Measurements from ENCODE around the gene KIAA1671.

KIAA1671 gene

DNA sequence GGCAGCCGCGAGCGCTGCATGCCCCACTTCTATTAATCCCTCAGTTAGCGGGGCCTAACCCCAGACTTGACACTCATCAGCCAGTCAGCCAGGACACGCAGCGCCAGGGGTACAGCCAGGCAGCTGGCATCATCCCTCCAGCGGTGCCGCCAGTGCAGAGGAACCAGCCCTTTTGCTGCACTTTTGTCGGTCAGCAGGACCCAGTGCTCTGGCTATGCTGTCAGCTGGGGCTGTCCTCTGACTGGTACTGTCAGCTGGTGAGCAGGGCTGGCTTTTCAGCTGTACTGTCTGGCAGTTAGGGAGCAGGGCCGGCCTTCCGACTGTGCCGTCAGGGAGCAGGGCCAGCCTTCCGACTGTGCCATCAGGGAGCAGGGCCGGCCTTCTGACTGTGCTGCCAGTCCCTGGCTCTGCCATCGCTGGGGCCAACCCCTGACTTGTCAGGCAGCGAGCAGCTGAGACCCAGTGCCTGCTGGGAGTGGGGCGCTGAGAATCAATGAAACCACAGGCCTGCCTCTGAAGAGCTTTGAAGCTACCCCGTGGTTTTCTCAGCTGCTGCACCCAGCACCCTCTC lies 115.4 kb downstream of the KIAA1671 start:
- DNase-seq (ENCODE audit: low read depth, low spot score) = no peak

DNA sequence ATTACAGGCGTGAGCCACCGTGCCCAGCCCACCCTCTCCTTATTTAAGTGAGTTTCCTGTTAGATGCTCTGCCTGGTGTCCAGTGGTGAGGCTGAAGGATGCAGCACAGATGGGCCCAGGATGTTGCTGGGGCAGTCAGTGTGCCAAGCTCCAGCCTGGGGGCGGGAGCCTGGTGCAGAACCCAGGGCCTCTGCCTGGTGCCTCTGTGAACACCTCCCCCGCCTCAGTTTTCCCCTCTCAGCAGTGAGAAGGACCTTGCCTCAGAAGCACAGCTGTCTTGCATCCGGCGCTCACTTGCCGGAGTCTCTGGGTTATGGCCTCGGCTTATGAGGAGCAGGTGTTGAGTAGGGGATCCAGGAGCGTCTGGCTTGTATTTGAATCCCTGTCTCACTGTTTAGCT lies 116.2 kb downstream of the KIAA1671 start:
- DNase-seq (ENCODE audit: low read depth, low spot score) = no peak

DNA sequence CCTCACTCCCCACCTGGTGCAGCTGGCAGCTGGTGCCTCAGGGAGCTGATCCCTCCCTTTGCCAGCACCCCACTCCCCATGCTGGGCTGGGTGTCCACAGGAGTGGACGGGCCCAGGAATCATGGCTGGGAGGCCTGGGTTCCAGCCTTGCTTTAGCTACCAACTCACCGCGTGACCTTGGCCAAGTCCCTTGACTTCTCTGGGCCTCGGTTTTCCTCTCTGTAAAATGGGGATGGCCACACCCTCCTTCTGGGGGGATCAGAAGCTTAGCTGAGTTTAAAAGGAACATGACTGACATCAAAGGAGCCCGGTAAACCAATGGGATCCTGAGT lies 116.9 kb downstream of the KIAA1671 start:
- no peak for DNase-seq (ENCODE audit: low read depth, low spot score)

DNA sequence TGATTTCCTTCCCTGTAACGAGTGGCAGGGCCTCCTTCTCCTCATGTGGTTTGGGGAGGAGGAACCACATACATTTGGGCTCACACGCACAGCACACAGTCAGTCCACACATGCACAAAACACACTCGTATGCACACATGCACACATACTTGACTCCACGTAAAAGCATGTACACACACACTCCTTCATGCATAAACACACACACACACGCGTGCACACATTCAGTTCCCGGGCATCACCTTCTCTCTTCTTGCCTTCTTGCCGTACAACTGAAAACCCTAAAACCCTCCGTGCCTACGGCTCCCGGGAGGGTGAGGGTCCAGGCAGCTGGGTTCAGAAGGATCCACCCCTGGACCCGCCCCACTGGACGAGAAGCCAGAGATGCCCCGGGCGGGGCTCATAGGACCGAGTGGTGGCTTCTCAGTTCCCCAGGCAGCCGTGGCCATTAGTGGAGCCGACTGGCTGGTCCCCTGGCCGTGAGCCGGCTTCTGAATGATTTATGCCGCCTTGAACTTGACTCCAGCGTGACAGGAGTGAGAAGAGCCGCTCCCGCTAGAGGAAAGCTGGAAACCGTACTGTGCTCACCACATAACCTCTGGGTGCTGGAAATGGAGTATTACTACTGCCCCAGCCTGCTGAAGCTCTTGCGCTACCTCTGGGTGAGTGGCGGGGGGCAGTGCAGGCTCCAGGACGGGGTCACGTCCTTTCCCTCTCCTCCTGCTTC lies 117.4 kb downstream of the KIAA1671 start:
- DNase-seq (ENCODE audit: low read depth, low spot score) = no peak

DNA sequence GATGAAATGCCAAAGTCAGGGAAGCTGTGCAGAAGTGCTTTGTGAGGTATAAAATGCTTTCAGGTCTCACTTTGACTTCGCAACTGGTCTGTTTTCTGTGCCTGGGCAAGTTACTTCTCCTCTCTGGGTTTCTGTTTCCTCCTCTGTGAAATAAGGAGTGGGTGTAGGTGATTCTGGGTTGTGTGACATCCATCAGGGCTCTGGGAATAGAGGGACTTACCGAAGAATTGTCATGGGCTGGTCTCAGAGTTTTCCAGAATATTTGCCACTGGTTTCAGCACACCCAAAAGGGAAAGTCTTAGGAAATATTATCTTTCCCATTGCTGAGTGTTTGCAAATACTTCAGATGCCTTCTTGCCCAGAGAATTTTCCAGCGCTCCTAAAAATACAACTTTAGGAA lies 118.4 kb downstream of the KIAA1671 start:
- DNase-seq (ENCODE audit: low read depth, low spot score) = no peak

DNA sequence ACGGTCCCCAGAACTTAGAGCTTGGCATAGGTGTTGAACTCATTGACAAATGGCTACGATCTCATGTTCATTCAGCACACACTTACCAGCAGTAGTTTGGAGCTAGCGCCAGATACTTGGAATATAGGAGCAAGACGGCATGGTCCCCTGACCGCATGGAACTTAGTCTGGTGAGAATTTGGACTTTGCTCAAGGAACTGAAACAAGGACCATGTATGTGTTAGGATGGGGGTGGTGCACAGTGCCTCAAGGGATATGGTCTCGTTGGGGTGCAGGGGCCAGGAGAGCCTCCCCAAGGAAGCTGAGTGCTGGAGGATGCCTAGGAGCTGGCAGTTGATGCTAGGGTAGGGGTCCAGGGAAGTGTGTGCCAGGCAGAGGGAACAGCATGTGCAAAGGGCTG lies 119.2 kb downstream of the KIAA1671 start:
- DNase-seq (ENCODE audit: low read depth, low spot score) = no peak

DNA sequence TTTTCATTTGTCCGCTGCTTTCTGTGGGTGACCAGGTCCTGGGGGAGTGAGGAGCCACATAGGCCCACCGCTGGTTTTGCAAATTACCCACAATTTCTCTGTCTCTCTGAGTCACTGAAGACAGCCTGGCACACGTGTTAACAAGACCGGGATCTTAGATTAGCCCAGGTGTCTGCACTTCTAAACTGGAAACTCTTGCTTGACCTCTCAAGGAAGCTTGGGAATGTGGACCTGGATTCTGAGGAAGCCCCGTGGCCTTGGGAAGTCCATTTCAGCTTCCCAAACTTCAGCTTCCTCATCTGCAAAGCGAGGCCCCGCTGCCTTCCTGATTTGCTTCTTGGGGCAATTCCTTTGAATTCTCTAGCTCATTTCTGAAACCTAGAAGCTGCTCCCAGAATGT lies 119.9 kb downstream of the KIAA1671 start:
- no peak for DNase-seq (ENCODE audit: low read depth, low spot score)

DNA sequence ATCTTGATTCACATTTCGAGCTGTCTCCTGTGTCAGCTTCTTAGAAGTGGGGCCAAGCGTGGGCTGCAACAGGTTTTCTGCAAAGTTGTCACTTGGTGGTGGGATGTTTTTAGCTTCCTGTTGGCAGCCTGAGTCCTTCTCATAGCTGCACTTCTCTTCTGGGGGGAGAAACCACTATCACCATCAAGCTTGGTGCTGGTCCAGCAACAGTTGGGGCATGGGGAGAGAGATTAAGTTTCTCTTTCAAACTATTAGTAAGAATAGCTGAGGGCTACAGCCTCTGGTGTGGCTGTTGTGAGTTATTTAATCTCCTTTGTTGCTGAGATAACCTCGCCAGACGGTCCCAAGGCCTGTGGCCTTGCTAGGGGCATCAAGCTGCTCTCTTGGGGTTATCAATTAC lies 123.8 kb downstream of the KIAA1671 start:
- DNase-seq (ENCODE audit: low read depth, low spot score) = no peak

DNA sequence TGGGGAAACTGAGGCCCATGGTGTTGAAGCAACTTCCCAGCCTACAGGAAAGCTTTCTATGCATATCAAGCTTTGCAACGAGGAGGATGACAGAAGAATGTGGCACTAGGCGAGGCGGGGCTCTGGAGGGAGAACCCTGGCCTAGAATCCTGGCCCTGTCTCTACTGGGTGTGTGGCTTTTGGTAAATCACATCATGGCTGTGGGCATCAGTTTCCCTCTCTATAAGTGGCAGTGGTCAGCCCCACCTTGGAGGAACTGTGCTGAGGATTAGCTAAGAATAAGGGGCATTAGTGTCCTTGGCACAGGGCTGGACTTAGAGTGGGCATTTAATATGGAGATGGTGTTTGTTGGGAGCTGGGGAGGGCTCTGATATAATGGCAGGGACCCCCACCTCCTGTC lies 124.5 kb downstream of the KIAA1671 start:
- no peak for DNase-seq (ENCODE audit: low read depth, low spot score)

DNA sequence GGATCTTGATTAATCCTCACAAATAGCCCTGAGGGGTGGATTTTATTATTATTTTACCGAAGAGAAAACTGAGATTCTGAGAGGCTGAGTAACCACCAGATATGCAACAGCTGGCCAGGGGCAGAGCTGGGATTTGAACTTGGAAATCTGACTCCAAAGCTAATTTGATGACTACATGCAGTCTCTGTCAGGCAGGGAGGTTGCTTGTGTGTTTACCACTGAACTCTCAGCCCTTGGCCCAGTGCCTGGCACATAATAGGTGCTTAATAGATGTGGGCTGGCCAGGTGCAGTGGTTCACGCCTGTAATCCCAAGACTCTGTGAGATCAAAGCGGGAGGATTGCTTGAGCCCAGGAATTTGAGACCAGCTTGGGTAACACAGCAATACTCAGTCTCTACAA lies 125.4 kb downstream of the KIAA1671 start:
- DNase-seq (ENCODE audit: low read depth, low spot score) = no peak

DNA sequence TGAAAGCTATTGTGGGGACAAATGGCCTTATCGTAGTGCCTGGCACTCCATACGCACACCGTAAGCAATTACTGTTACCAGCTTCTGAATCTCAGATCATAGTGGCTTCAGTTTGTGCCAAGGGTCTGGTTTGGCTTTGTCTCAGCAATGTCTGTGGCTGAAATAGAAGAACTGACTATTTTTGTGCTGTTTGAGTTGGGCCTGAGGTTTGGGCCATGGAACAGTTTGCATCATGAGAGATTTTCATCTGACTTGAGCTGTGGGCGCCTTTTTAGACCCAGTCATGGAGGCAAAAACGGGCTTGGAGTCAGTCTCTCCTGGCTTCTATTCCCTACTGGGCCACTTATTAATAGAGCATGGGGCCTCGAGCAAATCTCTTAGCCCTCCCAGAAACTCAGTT lies 126.1 kb downstream of the KIAA1671 start:
- no peak for DNase-seq (ENCODE audit: low read depth, low spot score)

DNA sequence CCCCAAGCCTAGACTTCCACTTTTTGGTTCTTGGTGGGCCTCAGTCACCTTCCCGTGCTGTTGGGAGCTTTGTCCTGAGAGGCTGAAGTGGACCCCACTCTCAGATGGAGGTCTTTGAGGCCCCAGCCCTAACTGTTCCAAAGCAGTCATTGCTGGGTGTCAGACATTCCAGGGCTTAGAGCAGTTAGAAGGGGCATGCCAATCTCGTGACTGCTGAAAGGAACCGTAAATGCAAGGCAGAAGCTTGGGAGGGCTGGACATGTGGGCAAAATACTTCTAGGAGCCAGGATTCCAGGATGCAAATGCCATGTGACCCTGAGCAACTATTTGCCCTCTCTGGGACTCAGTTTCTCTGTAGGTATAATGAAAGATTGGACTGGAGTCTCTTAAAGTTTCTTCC lies 128.3 kb downstream of the KIAA1671 start:
- DNase-seq (ENCODE audit: low read depth, low spot score) = no peak

DNA sequence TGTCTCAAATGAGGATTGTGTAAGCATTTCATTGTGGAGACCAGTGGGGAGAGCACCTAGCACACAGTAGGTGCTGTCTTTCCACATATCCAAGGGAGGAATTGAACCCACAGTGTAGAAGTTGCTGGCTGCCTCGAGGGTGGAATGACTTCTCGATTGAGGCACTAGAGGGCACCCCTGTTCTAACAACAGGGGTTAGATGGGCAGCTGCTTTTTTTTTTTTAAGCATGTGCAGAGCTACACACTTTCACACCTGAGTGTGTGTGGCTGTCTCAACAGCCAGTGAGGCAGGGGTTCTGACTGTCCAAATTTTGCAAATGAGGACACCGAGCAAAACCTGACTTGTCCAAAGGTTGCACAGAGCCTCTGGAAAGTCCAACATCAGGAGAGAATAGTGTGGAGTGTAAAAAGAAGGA lies 128.9 kb downstream of the KIAA1671 start:
- DNase-seq (ENCODE audit: low read depth, low spot score) = no peak

DNA sequence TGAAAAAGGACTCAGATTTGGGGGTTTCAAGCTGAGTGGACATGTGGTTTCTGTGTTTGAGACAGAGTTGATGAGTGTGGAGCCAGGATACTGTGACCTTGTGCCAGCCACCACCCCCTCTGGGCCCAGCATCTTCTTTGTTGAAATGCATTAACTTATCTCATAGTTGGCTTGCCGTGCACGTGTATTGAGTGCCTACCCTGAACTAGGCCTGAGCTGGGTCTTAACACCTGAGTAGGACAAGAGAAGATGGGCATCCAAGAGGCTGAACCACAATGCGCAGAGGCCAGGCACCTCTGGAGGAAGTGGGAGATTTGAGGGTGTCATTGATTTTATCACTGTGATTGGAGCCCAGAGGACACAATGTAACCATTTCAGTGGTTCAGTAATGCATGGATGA lies 129.6 kb downstream of the KIAA1671 start:
- no peak for DNase-seq (ENCODE audit: low read depth, low spot score)

DNA sequence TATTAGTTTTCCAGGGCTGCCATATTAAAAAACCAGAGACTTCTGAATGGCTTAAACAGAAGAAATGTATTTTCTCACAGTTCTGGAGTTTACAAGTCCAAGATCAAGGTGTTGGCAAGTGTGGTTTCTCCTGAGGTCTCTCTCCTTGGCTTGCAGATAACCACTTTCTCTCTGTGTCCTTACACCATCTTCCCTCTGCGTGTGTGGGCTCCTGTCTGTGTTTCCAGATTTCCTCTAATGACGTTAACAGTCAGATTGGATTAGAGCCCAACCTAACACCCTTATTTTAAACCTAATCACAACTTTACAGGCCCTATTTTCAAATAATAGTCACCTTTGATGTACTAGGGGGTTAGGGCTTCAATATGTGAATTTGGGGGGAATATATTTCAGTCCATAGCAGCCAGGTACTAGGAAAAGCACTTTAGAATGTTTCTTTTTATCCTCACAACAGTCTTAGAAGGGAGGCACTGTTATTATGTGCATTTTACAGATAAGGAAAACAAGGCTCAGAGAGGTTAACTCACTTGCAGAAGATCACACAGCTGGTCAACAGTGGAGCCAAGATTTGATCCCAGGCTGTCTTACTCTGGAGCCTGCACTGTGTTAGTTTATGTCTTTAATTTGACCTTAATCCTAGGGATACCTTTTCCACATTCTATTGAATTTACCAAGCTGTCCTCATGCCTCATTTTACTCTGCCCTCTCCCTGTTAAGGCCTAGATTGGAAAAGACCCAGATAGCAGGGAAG lies 130.7 kb downstream of the KIAA1671 start:
- DNase-seq (ENCODE audit: low read depth, low spot score) = no peak

DNA sequence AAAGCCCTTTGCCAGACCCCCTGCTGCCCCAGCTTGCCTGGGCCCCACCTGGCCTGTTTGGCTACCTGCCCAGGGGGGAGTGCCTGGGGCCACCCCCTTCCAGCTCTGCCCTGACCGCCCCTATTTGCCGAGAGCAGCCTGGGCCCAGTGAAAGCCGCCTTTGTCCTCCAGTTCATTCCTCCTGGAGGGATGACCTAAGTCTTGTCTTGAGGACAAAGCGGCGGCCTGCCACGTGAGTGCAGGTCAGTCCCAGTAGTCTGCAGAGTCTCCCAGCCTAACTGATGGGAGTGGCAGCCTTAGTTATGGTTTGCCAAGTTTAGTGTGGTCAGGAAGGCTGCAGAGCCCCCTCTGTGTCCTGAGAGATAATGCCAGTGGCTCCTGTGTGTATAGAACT lies 131.3 kb downstream of the KIAA1671 start:
- DNase-seq (ENCODE audit: low read depth, low spot score) = no peak

DNA sequence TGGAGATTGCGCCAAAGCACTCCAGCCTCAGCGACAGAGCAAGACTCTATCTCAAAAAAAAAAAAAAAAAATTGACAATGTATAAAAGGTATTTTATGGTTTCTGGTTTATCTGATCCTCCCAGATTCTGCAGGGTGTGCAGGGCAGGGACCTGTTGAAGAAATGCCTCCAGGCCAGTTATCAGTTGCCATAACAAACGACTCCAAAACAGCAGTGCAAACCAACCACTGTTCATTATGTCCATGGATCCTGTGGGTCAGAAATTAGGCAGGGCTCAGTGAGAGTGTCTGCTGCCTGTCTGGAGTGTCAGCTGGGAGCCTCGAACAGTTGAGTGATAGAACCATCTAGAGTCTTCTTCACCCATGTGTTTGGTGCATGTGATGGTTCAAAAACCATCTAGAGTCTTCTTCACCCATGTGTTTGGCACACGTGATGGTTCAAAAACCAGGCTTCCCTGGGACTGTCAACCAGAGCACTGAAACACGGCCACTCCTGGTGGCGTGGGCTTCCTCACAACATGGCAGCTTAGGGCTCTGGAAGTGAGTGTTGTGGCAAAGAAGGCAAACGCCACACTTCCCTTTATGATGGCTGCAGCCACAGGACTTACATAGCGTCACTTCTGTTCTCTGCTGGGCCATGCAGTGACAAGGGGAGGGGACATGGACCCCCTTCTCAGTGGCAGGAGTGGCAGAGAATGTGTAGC lies 132.0 kb downstream of the KIAA1671 start:
- no peak for DNase-seq (ENCODE audit: low read depth, low spot score)

DNA sequence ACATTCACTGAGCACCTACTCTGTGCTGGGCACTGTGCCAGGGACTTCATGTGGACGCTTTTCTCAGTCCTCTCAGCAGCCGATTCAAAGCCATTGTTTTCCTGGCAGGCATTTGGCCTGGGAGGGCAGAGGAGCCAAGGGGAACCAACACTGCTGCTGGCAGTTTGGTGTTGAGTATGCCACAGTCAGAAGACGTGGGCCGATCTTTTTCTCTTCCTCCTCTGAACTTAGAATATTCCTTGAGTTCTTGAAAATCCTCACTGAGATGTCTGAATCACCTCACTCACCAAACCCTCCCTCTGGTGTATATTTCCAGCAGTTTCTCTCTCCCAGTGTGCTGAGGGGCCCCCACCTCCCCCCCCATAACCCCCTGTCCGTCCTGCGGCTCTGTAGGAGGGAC lies 132.6 kb downstream of the KIAA1671 start:
- no peak for DNase-seq (ENCODE audit: low read depth, low spot score)

DNA sequence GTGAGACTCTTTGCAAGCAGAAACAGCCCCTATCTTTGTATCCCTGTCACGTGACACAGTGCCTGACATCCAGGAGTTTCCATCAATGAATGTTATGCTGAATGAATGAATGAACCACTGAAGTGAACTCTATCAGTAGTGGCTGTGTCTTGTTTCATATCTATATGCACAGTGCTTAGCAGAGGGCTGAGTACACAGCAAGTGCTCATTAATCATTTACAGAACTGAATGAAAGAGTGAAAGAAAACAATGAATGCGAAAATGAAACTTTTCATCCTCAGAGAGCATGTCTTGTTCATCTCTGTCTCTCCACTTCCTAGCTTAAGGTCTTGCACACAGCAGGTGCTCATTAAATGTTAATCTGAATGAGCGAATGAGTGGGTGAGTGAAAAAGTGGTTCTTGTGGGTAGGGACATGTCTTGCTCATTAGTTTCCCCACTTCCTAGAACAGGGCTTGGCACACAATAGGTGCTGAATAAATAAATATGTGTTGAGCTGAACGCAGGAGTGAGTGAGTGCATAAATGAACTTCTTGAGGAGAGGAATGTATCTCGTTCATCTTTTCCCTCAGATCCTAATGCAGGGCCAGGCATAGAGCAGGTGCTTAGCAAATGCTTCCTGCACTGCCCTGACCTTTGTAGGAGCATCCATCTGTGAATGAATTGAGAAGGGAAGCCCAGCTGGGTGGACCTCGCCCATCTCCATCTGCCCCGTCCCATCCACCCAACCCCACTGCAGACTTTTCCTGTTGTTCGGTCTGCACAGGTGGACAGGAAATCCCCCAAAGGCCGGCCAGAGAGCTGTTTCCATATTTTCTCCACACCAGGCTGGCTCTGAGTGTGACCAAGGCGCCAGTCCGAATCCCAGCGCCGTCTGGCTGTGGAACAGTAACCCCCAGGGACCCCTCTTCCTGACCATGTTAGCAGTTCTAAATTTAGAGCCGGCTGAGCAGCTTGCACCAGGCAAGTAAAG lies 133.7 kb downstream of the KIAA1671 start:
- DNase-seq (ENCODE audit: low read depth, low spot score) = no peak

DNA sequence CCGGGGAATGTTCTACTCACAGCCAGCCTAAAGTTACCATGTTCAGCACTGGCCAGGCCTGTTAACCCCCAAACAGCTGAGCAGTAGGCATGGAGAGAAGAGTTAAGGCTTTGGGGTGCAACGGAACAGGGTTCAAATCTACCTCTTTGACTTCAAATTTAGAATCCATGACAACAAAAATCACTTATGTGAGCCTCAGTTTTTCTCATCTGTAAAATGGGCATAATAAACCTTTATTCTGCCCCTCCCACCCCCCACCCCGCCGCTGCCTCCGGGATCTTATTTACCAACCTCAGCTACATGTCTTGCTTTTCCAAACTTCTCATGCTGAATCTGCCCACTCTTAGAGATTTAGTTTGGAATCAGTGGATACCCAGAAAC lies 134.4 kb downstream of the KIAA1671 start:
- no peak for DNase-seq (ENCODE audit: low read depth, low spot score)

DNA sequence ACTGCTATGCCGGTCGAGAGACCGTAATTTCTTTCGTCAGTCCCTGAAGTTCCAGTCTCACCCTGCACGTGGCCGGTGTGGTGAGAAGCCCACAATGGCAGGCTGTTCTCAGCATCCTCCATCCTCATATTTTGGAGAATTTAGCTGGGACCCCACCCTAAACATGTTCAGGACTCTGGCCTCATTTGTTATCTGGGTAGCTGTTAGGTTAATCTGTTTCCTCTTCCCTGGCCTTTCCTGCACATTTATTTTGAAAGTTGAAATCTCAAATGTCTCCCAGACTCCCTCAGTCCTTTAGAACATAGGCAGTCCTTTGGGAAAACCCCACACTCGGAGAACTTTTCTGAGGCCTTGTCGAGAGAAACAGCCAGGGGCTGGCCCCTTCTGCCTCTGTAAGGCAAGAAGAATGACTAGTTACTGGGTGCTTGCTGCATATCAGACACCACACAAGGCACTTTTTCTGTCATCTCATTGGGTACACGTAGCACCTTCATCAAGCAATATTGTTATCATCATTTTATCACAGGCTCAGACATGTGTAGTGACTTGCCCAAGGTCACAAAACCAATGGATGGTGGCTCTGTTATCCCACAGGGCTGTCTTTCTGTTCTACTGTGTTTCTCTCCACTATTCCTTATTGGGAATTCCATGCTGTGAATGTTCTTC lies 137.8 kb downstream of the KIAA1671 start:
- no peak for DNase-seq (ENCODE audit: low read depth, low spot score)
